Suppressor macrophage treated with lipopolysaccharide for 1 hour (primary cell): ENCODE results near the gene ETS2.
"Not testable (repeated sequence)": the region's sequence is repeated elsewhere in the genome, so short reads cannot be mapped to it uniquely, and the experiment has no call there.

Experiments used
- DNase-seq, 3 donors: peaks; one replicate each; pipeline ENCODE4 v3.0.0-alpha.2; 2020 to 2022

Gene ETS2

GRCh38 chr21:38819051-38819718 is 13.5 kb downstream of the ETS2 start:
- no peak for DNase-seq

- DNase-seq: no peak
Observed at GRCh38 chr21:38819719-38820159, 14.0 kb downstream of the ETS2 start.

GRCh38 chr21:38820471-38821239 is 14.9 kb downstream of the ETS2 start:
- DNase-seq: peak; percentile 85 to 87 (median 86)

- no peak for DNase-seq
Observed at GRCh38 chr21:38821248-38821647, 15.5 kb downstream of the ETS2 start.

- DNase-seq: no peak
Observed at GRCh38 chr21:38821959-38822682, 16.4 kb downstream of the ETS2 start.

GRCh38 chr21:38822778-38823238 is 17.1 kb downstream of the ETS2 start:
- no peak for DNase-seq

GRCh38 chr21:38823737-38824123 is 18.0 kb downstream of the ETS2 start:
- DNase-seq: no peak

GRCh38 chr21:38824124-38824822 is 18.5 kb downstream of the ETS2 start:
- no peak for DNase-seq

GRCh38 chr21:38825269-38825668 is 19.5 kb downstream of the ETS2 start:
- peak in 1 of 3 donors; percentile 23 for DNase-seq

GRCh38 chr21:38825921-38826320 is 20.2 kb downstream of the ETS2 start:
- peak in 2 of 3 donors; percentile 53 to 60 for DNase-seq

GRCh38 chr21:38828111-38828510 is 22.4 kb downstream of the ETS2 start:
- DNase-seq: not testable (repeated sequence)

- peak; percentile 44 to 58 (median 45) for DNase-seq
Observed at GRCh38 chr21:38830671-38831525, 25.2 kb downstream of the ETS2 start.

GRCh38 chr21:38831526-38832467 is 26.1 kb downstream of the ETS2 start:
- peak; percentile 94 to 100 (median 99) for DNase-seq

GRCh38 chr21:38832664-38833063 is 26.9 kb downstream of the ETS2 start:
- peak in 2 of 3 donors; percentile 32 to 34 for DNase-seq

- DNase-seq: no peak
Observed at GRCh38 chr21:38833117-38833516, 27.4 kb downstream of the ETS2 start.

GRCh38 chr21:38834725-38835124 is 29.0 kb downstream of the ETS2 start:
- DNase-seq: no peak

- DNase-seq: no peak
Observed at GRCh38 chr21:38837806-38838461, 32.2 kb downstream of the ETS2 start.

GRCh38 chr21:38838598-38839327 is 33.0 kb downstream of the ETS2 start:
- no peak for DNase-seq
